ENCODE data around the gene ATG5.

The ATG5 gene

DNA sequence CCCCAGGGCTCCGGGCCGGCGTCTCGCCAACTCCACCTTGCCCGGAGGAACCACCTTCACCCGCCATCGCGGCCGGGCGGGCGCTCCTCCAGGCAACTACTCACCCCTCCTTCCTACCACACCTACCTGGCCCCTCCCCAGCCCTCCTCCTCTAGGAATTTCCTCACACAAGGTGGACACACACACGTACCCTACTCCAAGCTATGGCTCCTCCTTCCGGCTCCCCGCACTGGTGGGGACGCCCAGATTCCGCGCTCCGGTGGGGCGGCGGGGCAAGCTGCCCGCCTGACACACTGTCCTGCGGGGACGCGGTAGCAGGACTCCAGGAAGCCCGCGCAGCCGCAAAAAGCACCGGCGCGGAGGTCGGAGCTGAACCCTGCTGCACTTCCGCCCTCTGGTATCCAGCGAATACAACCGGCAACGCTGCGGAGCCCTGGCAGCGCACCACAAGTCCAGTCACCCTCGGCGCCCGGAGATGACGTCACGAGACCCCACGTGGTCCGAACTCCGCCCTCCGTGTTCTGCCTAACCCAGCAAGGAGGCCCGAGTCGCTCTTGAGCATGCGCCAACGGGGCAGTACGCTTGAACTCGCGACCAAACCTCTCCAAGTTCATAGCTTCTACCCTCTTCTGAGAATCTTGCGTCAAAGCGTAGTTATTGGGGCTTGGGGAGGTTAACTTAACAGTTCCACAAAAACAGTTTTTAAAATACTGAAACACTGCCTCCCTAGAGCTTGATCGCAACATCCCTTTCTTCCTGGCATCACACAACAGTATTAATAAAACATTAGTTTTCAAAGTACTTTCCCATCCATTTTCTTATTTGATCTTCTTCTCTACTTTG, at the start of gene ATG5:
TSS of gene ATG5 (minus strand) at position 425 of the 843 bp plus-strand sequence. CDS start 9,552 bp downstream, outside the sequence.
- CTCF ChIA-PET: interaction anchor here (0.6 to 1.5 kb wide), 5 partner anchors 9 to 1466 kb away, joined by 3 to 10 read pairs (median 3); partner anchors contain the start of genes CRYBG1 and HACE1
- no peaks in the 10 kb centered on the region for H3K36me3 ChIP-seq (ENCODE audit: control insufficient read depth in 2 of 2, insufficient read depth in 1 of 2, low read length in 2 of 2)
- H3K27ac ChIP-seq (ENCODE audit: extremely low read depth, low read depth, low read length): peak within 1 kb of the TSS; percentile 91
- POLR2A ChIA-PET: interaction anchor here (0.6 to 1.7 kb wide), 15 partner anchors 8 to 1369 kb away, joined by 3 to 14 read pairs (median 5); partner anchors contain the start of genes CD24, CRYBG1 and LIN28B
- H3K9me3 ChIP-seq (ENCODE audit: control insufficient read depth, insufficient read depth, low read depth, low read length): no peaks in the 10 kb centered on the region
- peak within 1 kb of the TSS; percentile 86 for H3K4me3 ChIP-seq (ENCODE audit: low read depth, low read length)
- peaks cover 2% of the 10 kb centered on the region; the same call in 1 of the 2 replicates for H3K4me1 ChIP-seq (ENCODE audit: control insufficient read depth, insufficient read depth, low read length)
- TF ChIP-seq ZNF394 (tag by site-specific recombination; IDR thresholded peaks at IDR 0.05; ENCODE audit: borderline replicate concordance) (peak; percentile 66), SP3 (tag by site-specific recombination; IDR thresholded peaks at IDR 0.05) (peak; percentile 95), ZNF19 (tag by site-specific recombination; IDR thresholded peaks at IDR 0.05; ENCODE audit: low read depth) (no peak), RBAK (tag by site-specific recombination; IDR thresholded peaks at IDR 0.05) (no peak), ZNF211 (tag by site-specific recombination; IDR thresholded peaks at IDR 0.05; ENCODE audit: low read depth) (no peak), ZNF214 (tag by site-specific recombination; IDR thresholded peaks at IDR 0.05; ENCODE audit: borderline replicate concordance) (no peak), ZSCAN4 (tag by site-specific recombination; IDR thresholded peaks at IDR 0.05) (0 out of 2 replicates have a peak, but pooled peaks have one; percentile 44), ZXDB (tag by site-specific recombination; IDR thresholded peaks at IDR 0.05) (peak; percentile 98), ZSCAN16 (tag by site-specific recombination; IDR thresholded peaks at IDR 0.05) (no peak), TCF7L2 (IDR thresholded peaks at IDR 0.05; ENCODE audit: borderline replicate concordance, low read depth, low read length) (no peak), PRDM6 (tag by site-specific recombination; IDR thresholded peaks at IDR 0.05) (no peak), ZNF140 (tag by site-specific recombination; IDR thresholded peaks at IDR 0.05) (no peak), YY1 (tag by site-specific recombination; IDR thresholded peaks at IDR 0.05) (peak; percentile 71; the same call in 1 of the 2 replicates), ZNF639 (tag by site-specific recombination; IDR thresholded peaks at IDR 0.05) (peak; percentile 60; the same call in 1 of the 2 replicates), ZBTB8A (tag by site-specific recombination; IDR thresholded peaks at IDR 0.05) (peak; percentile 88), ZNF664 (tag by site-specific recombination; IDR thresholded peaks at IDR 0.05) (peak; percentile 4; the same call in 1 of the 2 replicates), AEBP2 (tag by site-specific recombination; IDR thresholded peaks at IDR 0.05; ENCODE audit: borderline replicate concordance) (peak; percentile 8; the same call in 1 of the 2 replicates), ZNF354C (tag by site-specific recombination; IDR thresholded peaks at IDR 0.05; ENCODE audit: borderline replicate concordance, low read depth) (no peak), ZNF335 (tag by site-specific recombination; conservative IDR thresholded peaks at IDR 0.05) (peak; percentile 96), FEZF1 (tag by site-specific recombination; IDR thresholded peaks at IDR 0.05) (peak; percentile 18; the same call in 1 of the 2 replicates), ZNF174 (tag by site-specific recombination; IDR thresholded peaks at IDR 0.05) (no peak), PBX3 (CRISPR knock-in tag; IDR thresholded peaks at IDR 0.05) (no peak; the same call in 1 of the 2 replicates), ZBTB1 (tag by site-specific recombination; IDR thresholded peaks at IDR 0.05) (no peak; the same call in 1 of the 2 replicates), SALL2 (tag by site-specific recombination; IDR thresholded peaks at IDR 0.05; ENCODE audit: borderline replicate concordance) (no peak), ZNF2 (tag by site-specific recombination; IDR thresholded peaks at IDR 0.05) (peak; percentile 96), ZNF785 (tag by site-specific recombination; IDR thresholded peaks at IDR 0.05) (0 out of 2 replicates have a peak, but pooled peaks have one; percentile 72), ZBTB21 (tag by site-specific recombination; IDR thresholded peaks at IDR 0.05) (peak; percentile 86), ZNF701 (tag by site-specific recombination; IDR thresholded peaks at IDR 0.05) (no peak)
- TF ChIP-seq, protein P1, sequence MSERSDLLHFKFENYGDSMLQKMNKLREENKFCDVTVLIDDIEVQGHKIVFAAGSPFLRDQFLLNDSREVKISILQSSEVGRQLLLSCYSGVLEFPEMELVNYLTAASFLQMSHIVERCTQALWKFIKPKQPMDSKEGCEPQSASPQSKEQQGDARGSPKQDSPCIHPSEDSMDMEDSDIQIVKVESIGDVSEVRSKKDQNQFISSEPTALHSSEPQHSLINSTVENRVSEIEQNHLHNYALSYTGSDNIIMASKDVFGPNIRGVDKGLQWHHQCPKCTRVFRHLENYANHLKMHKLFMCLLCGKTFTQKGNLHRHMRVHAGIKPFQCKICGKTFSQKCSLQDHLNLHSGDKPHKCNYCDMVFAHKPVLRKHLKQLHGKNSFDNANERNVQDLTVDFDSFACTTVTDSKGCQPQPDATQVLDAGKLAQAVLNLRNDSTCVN (tag by site-specific recombination; optimal IDR thresholded peaks at IDR 0.05): peak; percentile 86

Data from HEK293 (cell line).